ENCODE results near the gene AUTS2. TPM values are rescaled to one million over a fixed set of nuclear protein-coding genes. Genes with fewer than 3 reads are reported as not detected.

The AUTS2 gene
- total RNA-seq, 1 donor from 2014 or later: 9.9 TPM

GRCh38 chr7:69722843-69723242 lies 124.6 kb downstream of the AUTS2 start:
- TF ChIP-seq CTCF (IDR thresholded peaks at IDR 0.05; ENCODE audit: insufficient read depth, low read length, poor library complexity, severe bottlenecking): no peak
- no peaks in the 10 kb centered on the region for H3K27me3 ChIP-seq (ENCODE audit: control insufficient read depth, insufficient read depth, low read length)
- no peaks in the 10 kb centered on the region for H3K36me3 ChIP-seq (ENCODE audit: control insufficient read depth, insufficient read depth, low read length)
- no peak overlapping the region for H3K4me3 ChIP-seq (ENCODE audit: low read depth, low read length)
- no peak for DNase-seq (ENCODE audit: low read depth)

GRCh38 chr7:69723663-69724062 lies 125.4 kb downstream of the AUTS2 start:
- TF ChIP-seq CTCF (IDR thresholded peaks at IDR 0.05; ENCODE audit: insufficient read depth, low read length, poor library complexity, severe bottlenecking): no peak
- Histone ChIP-seq H3K27me3 (ENCODE audit: control insufficient read depth, insufficient read depth, low read length) (no peaks in the 10 kb centered on the region), H3K4me3 (ENCODE audit: low read depth, low read length) (no peak overlapping the region), H3K36me3 (ENCODE audit: control insufficient read depth, insufficient read depth, low read length) (no peaks in the 10 kb centered on the region)
- no peak for DNase-seq (ENCODE audit: low read depth)

- no peak for DNase-seq (ENCODE audit: low read depth)
- Histone ChIP-seq H3K27me3 (ENCODE audit: control insufficient read depth, insufficient read depth, low read length) (no peaks in the 10 kb centered on the region), H3K36me3 (ENCODE audit: control insufficient read depth, insufficient read depth, low read length) (no peaks in the 10 kb centered on the region), H3K4me3 (ENCODE audit: low read depth, low read length) (no peak overlapping the region)
- no peak for TF ChIP-seq CTCF (IDR thresholded peaks at IDR 0.05; ENCODE audit: insufficient read depth, low read length, poor library complexity, severe bottlenecking)
Observed at GRCh38 chr7:69728304-69728703, 130.0 kb downstream of the AUTS2 start.

GRCh38 chr7:69732203-69732602 lies 133.9 kb downstream of the AUTS2 start:
- Histone ChIP-seq H3K36me3 (ENCODE audit: control insufficient read depth, insufficient read depth, low read length) (no peaks in the 10 kb centered on the region), H3K4me3 (ENCODE audit: low read depth, low read length) (no peak overlapping the region), H3K27me3 (ENCODE audit: control insufficient read depth, insufficient read depth, low read length) (no peaks in the 10 kb centered on the region)
- TF ChIP-seq CTCF (IDR thresholded peaks at IDR 0.05; ENCODE audit: insufficient read depth, low read length, poor library complexity, severe bottlenecking): no peak
- no peak for DNase-seq (ENCODE audit: low read depth)

- no peaks in the 10 kb centered on the region for H3K36me3 ChIP-seq (ENCODE audit: control insufficient read depth, insufficient read depth, low read length)
- H3K4me3 ChIP-seq (ENCODE audit: low read depth, low read length): no peak overlapping the region
- no peaks in the 10 kb centered on the region for H3K27me3 ChIP-seq (ENCODE audit: control insufficient read depth, insufficient read depth, low read length)
- DNase-seq (ENCODE audit: low read depth): no peak
- no peak for TF ChIP-seq CTCF (IDR thresholded peaks at IDR 0.05; ENCODE audit: insufficient read depth, low read length, poor library complexity, severe bottlenecking)
Observed at GRCh38 chr7:69735582-69735981, 137.3 kb downstream of the AUTS2 start.

GRCh38 chr7:69736126-69736810 lies 138.0 kb downstream of the AUTS2 start:
- Histone ChIP-seq H3K36me3 (ENCODE audit: control insufficient read depth, insufficient read depth, low read length) (no peaks in the 10 kb centered on the region), H3K4me3 (ENCODE audit: low read depth, low read length) (no peak overlapping the region), H3K27me3 (ENCODE audit: control insufficient read depth, insufficient read depth, low read length) (no peaks in the 10 kb centered on the region)
- no peak for DNase-seq (ENCODE audit: low read depth)
- TF ChIP-seq CTCF (IDR thresholded peaks at IDR 0.05; ENCODE audit: insufficient read depth, low read length, poor library complexity, severe bottlenecking): no peak

All from kidney epithelial cell (primary cell).